HCT116 (cell line): Measurements from ENCODE around the gene NIN.

Source experiments
- ATF3 ChIP-seq: IDR thresholded peaks from 2 replicates; pipeline ENCODE4 v1.6.1; 2012
- CEBPB ChIP-seq: IDR thresholded peaks from 2 replicates; pipeline ENCODE4 v1.6.1; 2012; ENCODE audit warnings: low read depth
- CTCF ChIP-seq, 3 experiments: fragments of 200-600 bp in 1 of 3; sonication (generic) in 1 of 3; IDR thresholded peaks in 2 of 3; conservative IDR thresholded peaks in 1 of 3; 2 replicates each; pipeline ENCODE4 v1.5.1; 2012 to 2017; ENCODE audit warnings: low read depth in 2 of 3, low read length in 2 of 3, antibody characterized with exemption in 1 of 3, borderline replicate concordance in 1 of 3, control low read depth in 1 of 3, mild to moderate bottlenecking in 1 of 3, mixed read lengths in 1 of 3, mixed run types in 1 of 3, moderate library complexity in 1 of 3; ENCODE audit not compliant: insufficient read depth in 1 of 3
- EZH2 ChIP-seq: fragments of 200-600 bp; sonication (generic); IDR thresholded peaks from 2 replicates; pipeline ENCODE4 v1.6.1; 2017; ENCODE audit warnings: antibody characterized with exemption, mixed run types
- EZH2phosphoT487 ChIP-seq: fragments of 200-600 bp; IDR thresholded peaks from 2 replicates; pipeline ENCODE4 v1.6.1; 2018; ENCODE audit warnings: antibody characterized with exemption, borderline replicate concordance
- MAX ChIP-seq: IDR thresholded peaks from 2 replicates; pipeline ENCODE4 v1.6.1; 2012
- POLR2A ChIP-seq: IDR thresholded peaks from 2 replicates; pipeline ENCODE4 v1.7.0; 2011; ENCODE audit warnings: borderline replicate concordance; ENCODE audit not compliant: insufficient read depth, insufficient read length; ENCODE audit errors: extremely low read depth
- POLR2AphosphoS5 ChIP-seq: IDR thresholded peaks from 2 replicates; pipeline ENCODE4 v1.6.1; 2011; ENCODE audit warnings: mild to moderate bottlenecking, low read depth, low read length, moderate library complexity
- RAD21 ChIP-seq: IDR thresholded peaks from 2 replicates; pipeline ENCODE4 v1.6.1; 2012; ENCODE audit warnings: low read depth, mild to moderate bottlenecking
- SP1 ChIP-seq: IDR thresholded peaks from 2 replicates; pipeline ENCODE4 v1.6.1; 2012; ENCODE audit warnings: low read depth
- SRF ChIP-seq: IDR thresholded peaks from 2 replicates; pipeline ENCODE4 v1.6.1; 2012; ENCODE audit warnings: low read depth
- TCF7L2 ChIP-seq: IDR thresholded peaks from 2 replicates; pipeline ENCODE4 v1.7.0; 2011; ENCODE audit warnings: borderline replicate concordance, inconsistent platforms; ENCODE audit not compliant: insufficient read depth, insufficient read length; ENCODE audit errors: extremely low read depth
- YY1 ChIP-seq: IDR thresholded peaks from 2 replicates; pipeline ENCODE4 v1.6.1; 2011; ENCODE audit warnings: low read length, low read depth, moderate library complexity, mild to moderate bottlenecking; ENCODE audit not compliant: insufficient replicate concordance; ENCODE audit errors: extremely low read depth

- TF ChIP-seq POLR2AphosphoS5 (0 out of 2 replicates have a peak, but pooled peaks have one; percentile 53), CTCF (IDR thresholded peaks at IDR 0.05 in 2 of 3, conservative IDR thresholded peaks at IDR 0.05 in 1 of 3; ENCODE audit: borderline replicate concordance in 1 of 3, insufficient read depth in 1 of 3, low read depth in 2 of 3, low read length in 2 of 3) (no peak), RAD21 (no peak), POLR2A (no peak), YY1 (no peak), SRF (no peak), TCF7L2 (peak; percentile 27), ATF3 (no peak), EZH2 (no peak), MAX (peak; percentile 31; the same call in 1 of the 2 replicates), SP1 (no peak), EZH2phosphoT487 (no peak), CEBPB (no peak)
Observed at GRCh38 chr14:50830932-50831725, at the start of gene NIN.
